ENCODE data around the gene ICE2.

ICE2 gene

GRCh38 chr15:60379185-60379524, 99.8 kb downstream of the ICE2 start:
- H3K9ac ChIP-seq (ENCODE audit: low read length) = no peak overlapping the region
- H3K4me3 ChIP-seq (ENCODE audit: insufficient read depth, low read length, poor library complexity, severe bottlenecking) = no peak overlapping the region
- H3F3A ChIP-seq (ENCODE audit: insufficient read depth) = no peaks in the 10 kb centered on the region
- no peaks in the 10 kb centered on the region for H3K9me3 ChIP-seq (ENCODE audit: insufficient read depth, low read length)
- no peaks in the 10 kb centered on the region for H3K36me3 ChIP-seq (ENCODE audit: low read length)
- no peak overlapping the region for H3K4me2 ChIP-seq (ENCODE audit: low read depth, low read length, poor library complexity, severe bottlenecking)
- TF ChIP-seq CTCF (IDR thresholded peaks at IDR 0.05; ENCODE audit: insufficient read depth, low read length, poor library complexity, severe bottlenecking) = no peak
- TF ChIP-seq EZH2phosphoT487 (conservative IDR thresholded peaks at IDR 0.05; ENCODE audit: low read length) = no peak
- no peak overlapping the region for H2AFZ ChIP-seq (ENCODE audit: low read depth, low read length, severe bottlenecking)
- H3K27ac ChIP-seq (ENCODE audit: low read depth, low read length) = no peak overlapping the region
- no peaks in the 10 kb centered on the region for H3K9me2 ChIP-seq (replicated peaks; ENCODE audit: insufficient read depth, low read length)
- no peaks in the 10 kb centered on the region for H3K79me2 ChIP-seq (ENCODE audit: insufficient read depth, low read length)
- H3K27me3 ChIP-seq (ENCODE audit: low read length) = no peaks in the 10 kb centered on the region
- no peaks in the 10 kb centered on the region for H4K20me1 ChIP-seq (ENCODE audit: low read depth, low read length)

- no peaks in the 10 kb centered on the region for H4K20me1 ChIP-seq (ENCODE audit: low read depth, low read length)
- H3F3A ChIP-seq (ENCODE audit: insufficient read depth) = no peaks in the 10 kb centered on the region
- H3K9me3 ChIP-seq (ENCODE audit: insufficient read depth, low read length) = no peaks in the 10 kb centered on the region
- H3K4me3 ChIP-seq (ENCODE audit: insufficient read depth, low read length, poor library complexity, severe bottlenecking) = no peak overlapping the region
- H2AFZ ChIP-seq (ENCODE audit: low read depth, low read length, severe bottlenecking) = no peak overlapping the region
- no peaks in the 10 kb centered on the region for H3K36me3 ChIP-seq (ENCODE audit: low read length)
- H3K27me3 ChIP-seq (ENCODE audit: low read length) = no peaks in the 10 kb centered on the region
- no peaks in the 10 kb centered on the region for H3K79me2 ChIP-seq (ENCODE audit: insufficient read depth, low read length)
- H3K4me2 ChIP-seq (ENCODE audit: low read depth, low read length, poor library complexity, severe bottlenecking) = no peak overlapping the region
- H3K9me2 ChIP-seq (replicated peaks; ENCODE audit: insufficient read depth, low read length) = no peaks in the 10 kb centered on the region
- no peak overlapping the region for H3K27ac ChIP-seq (ENCODE audit: low read depth, low read length)
- no peak overlapping the region for H3K9ac ChIP-seq (ENCODE audit: low read length)
- no peak for TF ChIP-seq EZH2phosphoT487 (conservative IDR thresholded peaks at IDR 0.05; ENCODE audit: low read length)
Measured at GRCh38 chr15:60376677-60377095, 102.3 kb downstream of the ICE2 start.

- H3K27ac ChIP-seq (ENCODE audit: low read depth, low read length) = no peak overlapping the region
- no peak overlapping the region for H3K4me2 ChIP-seq (ENCODE audit: low read depth, low read length, poor library complexity, severe bottlenecking)
- no peaks in the 10 kb centered on the region for H3F3A ChIP-seq (ENCODE audit: insufficient read depth)
- no peaks in the 10 kb centered on the region for H3K9me3 ChIP-seq (ENCODE audit: insufficient read depth, low read length)
- no peaks in the 10 kb centered on the region for H3K79me2 ChIP-seq (ENCODE audit: insufficient read depth, low read length)
- H4K20me1 ChIP-seq (ENCODE audit: low read depth, low read length) = no peaks in the 10 kb centered on the region
- H3K9me2 ChIP-seq (replicated peaks; ENCODE audit: insufficient read depth, low read length) = no peaks in the 10 kb centered on the region
- no peak overlapping the region for H2AFZ ChIP-seq (ENCODE audit: low read depth, low read length, severe bottlenecking)
- TF ChIP-seq EZH2phosphoT487 (conservative IDR thresholded peaks at IDR 0.05; ENCODE audit: low read length) = no peak
- no peak for TF ChIP-seq CTCF (IDR thresholded peaks at IDR 0.05; ENCODE audit: insufficient read depth, low read length, poor library complexity, severe bottlenecking)
- no peak overlapping the region for H3K9ac ChIP-seq (ENCODE audit: low read length)
- no peaks in the 10 kb centered on the region for H3K27me3 ChIP-seq (ENCODE audit: low read length)
- H3K4me3 ChIP-seq (ENCODE audit: insufficient read depth, low read length, poor library complexity, severe bottlenecking) = no peak overlapping the region
- no peaks in the 10 kb centered on the region for H3K36me3 ChIP-seq (ENCODE audit: low read length)
Measured at GRCh38 chr15:60375306-60375705, 103.6 kb downstream of the ICE2 start.

- Histone ChIP-seq H3K4me3 (ENCODE audit: insufficient read depth, low read length, poor library complexity, severe bottlenecking) (no peak overlapping the region), H3K4me2 (ENCODE audit: low read depth, low read length, poor library complexity, severe bottlenecking) (no peak overlapping the region), H3K27ac (ENCODE audit: low read depth, low read length) (no peak overlapping the region), H3K27me3 (ENCODE audit: low read length) (no peaks in the 10 kb centered on the region), H2AFZ (ENCODE audit: low read depth, low read length, severe bottlenecking) (no peak overlapping the region), H3K79me2 (ENCODE audit: insufficient read depth, low read length) (no peaks in the 10 kb centered on the region), H3K9me3 (ENCODE audit: insufficient read depth, low read length) (no peaks in the 10 kb centered on the region), H3K36me3 (ENCODE audit: low read length) (no peaks in the 10 kb centered on the region), H3K9ac (ENCODE audit: low read length) (no peak overlapping the region), H3F3A (ENCODE audit: insufficient read depth) (no peaks in the 10 kb centered on the region), H4K20me1 (ENCODE audit: low read depth, low read length) (no peaks in the 10 kb centered on the region), H3K9me2 (replicated peaks; ENCODE audit: insufficient read depth, low read length) (no peaks in the 10 kb centered on the region)
- no peak for TF ChIP-seq EZH2phosphoT487 (conservative IDR thresholded peaks at IDR 0.05; ENCODE audit: low read length)
- no peak for TF ChIP-seq CTCF (IDR thresholded peaks at IDR 0.05; ENCODE audit: insufficient read depth, low read length, poor library complexity, severe bottlenecking)
Measured at GRCh38 chr15:60374628-60375081, 104.3 kb downstream of the ICE2 start.

Measured in SU-DHL-6 (cell line).